Endometrium (tissue), 2 donors: ENCODE data around the gene ZNF296.

Experiments used
- FAIRE-seq: peaks from 2 replicates; lab custom pipeline; 2012; peaks lifted over from hg19 to GRCh38; lab: Jason Lieb, UNC
- donor health status: control.
- donor health status: control.

Gene ZNF296

GRCh38 chr19:45057444-45057843 lies 18.8 kb downstream of the ZNF296 start:
- no peak for FAIRE-seq

GRCh38 chr19:45056831-45057230 lies 19.4 kb downstream of the ZNF296 start:
- no peak for FAIRE-seq

- FAIRE-seq, result no peak
These were observed 24.2 kb downstream of the ZNF296 start for GRCh38 chr19:45051929-45052579.

- no peak for FAIRE-seq
These were observed 26.2 kb downstream of the ZNF296 start for GRCh38 chr19:45050036-45050435.

GRCh38 chr19:45049073-45049736 lies 27.1 kb downstream of the ZNF296 start:
- no peak for FAIRE-seq

- FAIRE-seq, result no peak
These were observed 29.0 kb downstream of the ZNF296 start for GRCh38 chr19:45047188-45047797.

GRCh38 chr19:45046355-45046754 lies 29.9 kb downstream of the ZNF296 start:
- FAIRE-seq, result no peak

- FAIRE-seq, result no peak
These were observed 30.5 kb downstream of the ZNF296 start for GRCh38 chr19:45045671-45046353.

- no peak for FAIRE-seq
These were observed 35.2 kb downstream of the ZNF296 start for GRCh38 chr19:45041125-45041524.

GRCh38 chr19:45040059-45040771 lies 36.1 kb downstream of the ZNF296 start:
- no peak for FAIRE-seq

GRCh38 chr19:45038931-45039893 lies 37.1 kb downstream of the ZNF296 start, which contains the start of gene CLASRP:
CLASRP (plus strand) TSS chr19:45039045; CDS start chr19:45040213, 1,168 bp downstream.
- peak; percentile 88 for FAIRE-seq

- no peak for FAIRE-seq
These were observed 38.7 kb downstream of the ZNF296 start for GRCh38 chr19:45037393-45038169.

- no peak for FAIRE-seq
These were observed 40.5 kb downstream of the ZNF296 start for GRCh38 chr19:45035755-45036154.

GRCh38 chr19:45032421-45032820 lies 43.9 kb downstream of the ZNF296 start:
- no peak for FAIRE-seq

GRCh38 chr19:45030825-45031224 lies 45.5 kb downstream of the ZNF296 start:
- no peak for FAIRE-seq

- no peak for FAIRE-seq
These were observed 48.9 kb downstream of the ZNF296 start for GRCh38 chr19:45027371-45027770.

- no peak for FAIRE-seq
These were observed 51.0 kb downstream of the ZNF296 start for GRCh38 chr19:45025264-45025663.

- FAIRE-seq, result no peak
These were observed 53.2 kb downstream of the ZNF296 start for GRCh38 chr19:45023048-45023447.

GRCh38 chr19:45021971-45022370 lies 54.3 kb downstream of the ZNF296 start:
- no peak for FAIRE-seq
